GM12873 (cell line): ENCODE results near the gene CFAP57.

Experiments
- CTCF ChIP-seq: IDR thresholded peaks from 2 replicates; pipeline ENCODE4 v1.5.1; 2012; ENCODE audit warnings: low read depth, mild to moderate bottlenecking, moderate library complexity, low read length, control low read depth; ENCODE audit not compliant: insufficient read depth; ENCODE audit errors: missing control alignments

Gene CFAP57

GRCh38 chr1:43269627-43270375 lies 97.7 kb downstream of the CFAP57 start, which contains the start of gene TMEM125:
TSS of gene TMEM125 (plus strand) at chr1:43269983. CDS start at chr1:43272723, 2,740 bp downstream.
- TF ChIP-seq CTCF = no peak

- TF ChIP-seq CTCF = no peak
These were observed 98.4 kb downstream of the CFAP57 start for GRCh38 chr1:43270421-43271095.

- no peak for TF ChIP-seq CTCF
These were observed 99.3 kb downstream of the CFAP57 start for GRCh38 chr1:43271186-43272118.

GRCh38 chr1:43272161-43272560 lies 100.0 kb downstream of the CFAP57 start:
- TF ChIP-seq CTCF = no peak

- TF ChIP-seq CTCF = no peak
These were observed 100.7 kb downstream of the CFAP57 start for GRCh38 chr1:43272576-43273571.

GRCh38 chr1:43273708-43274107 lies 101.6 kb downstream of the CFAP57 start:
- no peak for TF ChIP-seq CTCF
